GM21360 (cell line): ENCODE results near the gene GPR39.

Experiments
- ATAC-seq: cut with Tn5 transposase; IDR thresholded peaks from one replicate; pipeline ENCODE4 v1.9.1; 2021; ENCODE audit warnings: mild to moderate bottlenecking, moderate library complexity; ENCODE audit not compliant: unreplicated experiment

Gene GPR39

GRCh38 chr2:132665401-132666140 lies 249.0 kb downstream of the GPR39 start:
- ATAC-seq: no peak

GRCh38 chr2:132667706-132668105 lies 251.1 kb downstream of the GPR39 start:
- no peak for ATAC-seq

DNA sequence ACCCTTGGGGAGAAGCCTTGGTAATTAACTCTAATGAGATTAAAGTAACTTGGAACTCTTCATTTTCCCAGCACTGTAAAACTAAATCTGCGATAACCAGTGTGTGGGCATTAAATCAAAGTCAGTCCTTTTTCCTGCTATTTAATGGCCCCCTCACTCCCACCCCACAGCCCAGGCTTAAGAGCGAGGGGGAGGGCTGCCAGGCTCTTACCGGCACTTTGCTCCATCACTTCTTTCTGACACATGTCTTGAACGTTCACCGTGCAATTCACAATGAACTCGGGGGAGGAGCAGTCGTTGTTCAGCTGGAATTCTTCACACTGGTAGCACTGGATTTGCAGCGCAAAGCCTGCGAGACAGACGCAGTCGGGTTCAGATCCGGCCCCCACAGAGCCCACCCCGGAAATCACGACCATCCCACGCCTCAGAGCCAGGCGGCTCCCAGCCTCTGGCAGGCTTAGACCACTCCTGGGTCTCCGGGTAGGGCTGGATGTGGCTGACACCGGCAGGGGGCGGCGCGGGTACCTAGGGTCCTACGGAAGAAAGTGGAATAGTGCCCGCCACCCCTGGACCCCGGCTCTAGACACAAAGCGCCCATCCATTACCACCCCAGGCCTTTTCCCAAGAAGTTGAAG lies 251.7 kb downstream of the GPR39 start:
- ATAC-seq: no peak

- ATAC-seq: no peak
Measured at GRCh38 chr2:132668987-132669907, 252.6 kb downstream of the GPR39 start.

- no peak for ATAC-seq
Measured at GRCh38 chr2:132669908-132670495, 253.4 kb downstream of the GPR39 start, which contains the start of gene LYPD1. Gene LYPD1 (minus strand): TSS chr2:132670205. CDS start chr2:132669932, 273 bp downstream.

DNA sequence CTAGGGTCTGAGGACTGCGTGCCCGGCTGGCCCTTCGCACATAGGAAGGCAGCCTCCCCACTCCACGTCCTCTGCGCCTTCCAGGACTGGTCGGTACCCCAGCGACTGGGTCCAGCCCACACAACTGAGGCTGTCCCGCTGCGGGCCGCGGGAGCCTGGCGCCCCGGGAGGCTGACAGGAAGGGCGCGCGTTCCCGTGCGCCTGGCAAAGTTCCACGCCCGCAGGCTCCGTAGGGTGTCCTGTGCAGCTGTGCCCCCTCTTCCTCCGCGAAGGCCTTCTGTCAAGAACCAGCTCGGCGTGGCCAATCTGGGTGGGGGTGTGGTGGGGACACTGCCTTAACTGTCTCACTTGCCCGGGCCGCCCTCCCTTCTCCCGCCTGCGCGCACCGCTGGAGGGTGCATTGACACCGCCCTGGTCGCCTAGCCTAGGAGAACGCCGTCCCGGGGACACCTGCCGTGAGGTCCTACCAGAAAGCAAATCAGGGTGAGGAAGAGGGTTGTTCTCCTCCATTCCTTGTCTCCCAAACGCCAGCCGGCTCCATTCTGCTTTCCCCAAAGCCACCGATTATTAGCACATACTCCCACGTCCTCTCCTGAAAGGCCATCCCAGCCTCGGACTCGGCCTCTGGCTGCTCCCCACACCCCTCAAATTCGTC lies 254.0 kb downstream of the GPR39 start:
- no peak for ATAC-seq

DNA sequence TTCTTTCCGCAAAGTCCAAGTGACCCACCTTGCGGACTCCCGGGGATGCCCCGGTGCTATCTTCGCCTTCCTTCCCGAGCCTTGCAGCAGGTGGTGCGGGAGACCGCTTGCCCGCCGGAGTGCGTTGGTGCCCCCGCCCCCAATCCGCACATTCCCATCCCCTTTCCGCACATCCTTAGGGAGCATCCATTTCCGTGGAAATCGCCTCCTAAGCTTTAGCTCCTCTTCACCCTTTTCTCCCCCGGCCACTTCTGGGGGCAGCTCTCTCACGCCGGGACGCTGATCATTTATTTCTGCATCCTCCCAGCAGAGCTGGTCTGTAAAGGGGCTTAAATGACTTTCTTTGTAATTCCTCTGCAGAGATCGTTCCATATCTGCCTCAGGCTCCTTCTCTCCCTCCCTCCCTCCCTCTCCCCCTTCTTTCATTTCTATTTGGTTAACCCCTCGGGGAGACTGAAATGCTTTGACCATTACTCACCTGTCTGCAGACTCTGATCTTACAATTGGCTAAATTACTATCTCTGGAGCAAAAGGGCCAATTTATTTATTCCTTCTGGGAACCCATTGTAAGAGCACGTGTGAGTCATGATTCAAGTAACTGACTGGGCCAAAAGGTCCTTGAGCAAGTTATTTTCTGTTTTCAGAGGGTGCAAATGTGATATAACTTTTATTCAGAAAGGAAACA lies 254.7 kb downstream of the GPR39 start:
- no peak for ATAC-seq

GRCh38 chr2:132676999-132677398 lies 260.4 kb downstream of the GPR39 start:
- ATAC-seq: no peak

- ATAC-seq: no peak
Measured at GRCh38 chr2:132677661-132678060, 261.1 kb downstream of the GPR39 start.

- ATAC-seq: no peak
Measured at GRCh38 chr2:132678483-132678882, 261.9 kb downstream of the GPR39 start.

GRCh38 chr2:132680544-132680943 lies 263.9 kb downstream of the GPR39 start:
- ATAC-seq: no peak

GRCh38 chr2:132681766-132682165 lies 265.2 kb downstream of the GPR39 start:
- no peak for ATAC-seq

- ATAC-seq: no peak
Measured at GRCh38 chr2:132690664-132691303, 274.2 kb downstream of the GPR39 start.

GRCh38 chr2:132691556-132691955 lies 275.0 kb downstream of the GPR39 start:
- no peak for ATAC-seq

DNA sequence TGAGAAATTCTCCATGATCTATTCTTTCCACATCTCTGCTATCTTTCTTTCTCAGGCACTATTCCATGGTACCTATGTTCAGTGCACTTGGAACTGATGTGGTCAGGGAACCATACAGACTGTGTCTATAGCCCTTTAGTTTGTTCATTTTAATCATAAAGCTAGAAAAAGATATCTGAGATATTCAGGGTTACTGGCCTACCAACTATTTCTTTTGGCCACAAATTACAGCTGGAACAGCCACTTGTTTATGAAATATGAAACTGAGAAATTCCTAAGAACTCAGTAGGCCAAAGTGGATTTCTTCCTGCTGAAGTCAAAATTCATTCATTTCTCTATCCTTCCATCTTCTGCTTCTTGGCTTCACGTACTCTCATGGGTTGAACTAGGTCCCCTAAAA lies 276.2 kb downstream of the GPR39 start:
- ATAC-seq: no peak
